Panc1 (cell line): ENCODE data around the gene AEBP1.

ENCODE experiments used
- POLR2AphosphoS5 ChIP-seq: IDR thresholded peaks from 2 replicates; pipeline ENCODE4 v1.6.1; 2012; ENCODE audit warnings: mild to moderate bottlenecking, low read depth, low read length, moderate library complexity
- REST ChIP-seq, 2 experiments: IDR thresholded peaks; 2 replicates each; pipeline ENCODE4 v1.6.1; 2011 to 2012; ENCODE audit warnings: low read depth in 2 of 2, control low read depth in 1 of 2, low read length in 1 of 2, mild to moderate bottlenecking in 1 of 2, moderate library complexity in 1 of 2; ENCODE audit not compliant: insufficient read depth in 1 of 2
- TF ChIP-seq, protein P1 (sequence below): fragments of 450-650 bp; IDR thresholded peaks from 2 replicates; pipeline ENCODE4 v1.5.1; 2017; ENCODE audit warnings: mild to moderate bottlenecking

DNA sequence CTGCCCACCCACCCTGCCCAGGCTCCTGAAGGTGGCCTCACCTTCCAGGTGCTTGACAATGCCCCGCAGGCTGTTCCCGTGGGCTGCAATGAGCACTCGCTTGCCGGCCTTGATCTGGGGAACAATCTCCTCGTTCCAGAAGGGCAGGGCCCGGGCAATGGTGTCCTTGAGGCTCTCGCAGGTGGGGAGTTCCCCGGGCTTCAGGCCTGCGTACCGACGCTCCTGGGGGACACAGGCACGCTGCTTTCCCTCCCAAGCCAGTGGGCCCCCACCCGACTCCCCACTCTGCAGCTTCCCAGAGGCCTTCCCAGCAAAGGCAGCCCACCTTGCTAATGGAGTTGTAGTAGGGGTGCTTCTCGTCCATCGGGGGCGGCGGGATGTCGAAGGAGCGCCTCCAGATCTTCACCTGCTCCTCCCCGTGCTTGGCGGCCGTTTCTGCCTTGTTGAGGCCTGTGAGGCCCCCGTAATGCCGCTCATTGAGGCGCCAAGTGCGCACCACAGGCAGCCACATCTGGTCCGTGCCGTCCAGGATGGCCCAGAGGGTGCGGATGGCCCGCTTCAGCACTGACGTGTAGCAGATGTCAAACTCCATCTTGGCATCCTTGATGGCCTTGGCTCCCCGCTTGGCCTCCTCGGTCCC, 39.2 kb upstream of the AEBP1 start:
- TF ChIP-seq, protein P1, sequence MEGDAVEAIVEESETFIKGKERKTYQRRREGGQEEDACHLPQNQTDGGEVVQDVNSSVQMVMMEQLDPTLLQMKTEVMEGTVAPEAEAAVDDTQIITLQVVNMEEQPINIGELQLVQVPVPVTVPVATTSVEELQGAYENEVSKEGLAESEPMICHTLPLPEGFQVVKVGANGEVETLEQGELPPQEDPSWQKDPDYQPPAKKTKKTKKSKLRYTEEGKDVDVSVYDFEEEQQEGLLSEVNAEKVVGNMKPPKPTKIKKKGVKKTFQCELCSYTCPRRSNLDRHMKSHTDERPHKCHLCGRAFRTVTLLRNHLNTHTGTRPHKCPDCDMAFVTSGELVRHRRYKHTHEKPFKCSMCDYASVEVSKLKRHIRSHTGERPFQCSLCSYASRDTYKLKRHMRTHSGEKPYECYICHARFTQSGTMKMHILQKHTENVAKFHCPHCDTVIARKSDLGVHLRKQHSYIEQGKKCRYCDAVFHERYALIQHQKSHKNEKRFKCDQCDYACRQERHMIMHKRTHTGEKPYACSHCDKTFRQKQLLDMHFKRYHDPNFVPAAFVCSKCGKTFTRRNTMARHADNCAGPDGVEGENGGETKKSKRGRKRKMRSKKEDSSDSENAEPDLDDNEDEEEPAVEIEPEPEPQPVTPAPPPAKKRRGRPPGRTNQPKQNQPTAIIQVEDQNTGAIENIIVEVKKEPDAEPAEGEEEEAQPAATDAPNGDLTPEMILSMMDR: no peak
- TF ChIP-seq POLR2AphosphoS5 (peak; percentile 52), REST (IDR thresholded peaks at IDR 0.05; ENCODE audit: insufficient read depth in 1 of 2, low read depth in 2 of 2, low read length in 1 of 2) (no peak)
